Right lobe of liver (tissue), 6 donors: ENCODE measurements around the gene EPHA4. TPM values are rescaled to one million over a fixed set of nuclear protein-coding genes. Genes with fewer than 3 reads are reported as not detected.

ENCODE experiments used
- ATAC-seq, 4 donors: fragments of 200-7000 bp; cut with Tn5 transposase; one replicate each; pipeline ENCODE4 v1.9.1; 2020; ENCODE audit warnings: mild to moderate bottlenecking in 4 of 4, moderate library complexity in 4 of 4
- DNase-seq, 3 donors: peaks; one replicate each; pipeline ENCODE4 v3.0.0-alpha.2; 2020
- H3K27ac ChIP-seq, 3 donors: fragments of 200-600 bp; one replicate each; pipeline ENCODE4 v1.8.0; 2022
- H3K27me3 ChIP-seq, 2 donors: fragments of 200-600 bp; one replicate each; pipeline ENCODE4 v1.8.0; 2022
- H3K36me3 ChIP-seq, 4 donors: fragments of 200-600 bp; sonication (generic) in 1 of 4; one replicate each; pipeline versions ENCODE4 v1.5.1 to v1.8.0; 2017 to 2022; ENCODE audit warnings: control low read depth in 1 of 4
- H3K4me1 ChIP-seq, 4 donors: fragments of 200-600 bp; sonication (generic) in 1 of 4; one replicate each; pipeline versions ENCODE4 v1.5.1 to v1.8.0; 2017 to 2022; ENCODE audit warnings: control low read depth in 1 of 4
- H3K4me3 ChIP-seq, 3 donors: fragments of 200-600 bp; one replicate each; pipeline ENCODE4 v1.8.0; 2022
- H3K9me3 ChIP-seq, 4 donors: fragments of 200-600 bp; sonication (generic) in 1 of 4; one replicate each; pipeline versions ENCODE4 v1.5.1 to v1.8.0; 2017 to 2022; ENCODE audit warnings: control low read depth in 1 of 4
- POLR2A ChIP-seq: fragments of 450-650 bp; IDR thresholded peaks from one replicate; pipeline ENCODE4 v1.6.1; 2017; ENCODE audit warnings: antibody characterized with exemption, mild to moderate bottlenecking
- WGBS: methylation state at CpG from one replicate; pipeline ENCODE4 v1.1.6; 2018; ENCODE audit warnings: low coverage, low lambda C conversion rate; ENCODE audit not compliant: insufficient coverage; ENCODE audit errors: missing lambda C conversion rate; 5-methylcytosine and 5-hydroxymethylcytosine counted together
- intact Hi-C, 2 donors: fragments of 100-400 bp; cut with DNase I; formaldehyde crosslinking; loops; one replicate each; pipeline versions ENCODE4 v1.11.2 to v1.14.1; 2022
- total RNA-seq, 6 experiments: library from RNA; depleted of rRNA in 2 of 6; stranded (reverse); fragments of >200 nt in 2 of 6; fragmentation: NEBNext Ultra II Directional in 3 of 6; extraction: Animal tissue kit (Norgen Biotek cat#: 25700) in 3 of 6; gene quantifications; one replicate each; pipeline versions ENCODE4 v1.1.0 to v1.2.4, GENCODE V29; 2016 to 2023
- TF ChIP-seq, protein P1 (sequence below), 4 donors: fragments of 200-600 bp in 3 of 4; fragments of 450-650 bp in 1 of 4; IDR thresholded peaks; one replicate each; pipeline versions ENCODE4 v1.5.1 to v1.8.0; 2016 to 2022; ENCODE audit warnings: antibody characterized with exemption in 4 of 4, mild to moderate bottlenecking in 2 of 4
- donor health status: DM: no; HTN: yes; CAD: no.
- donor health status: DM: no; HTN: no; CAD: no.
- donor health status: DM: no; HTN: no; CAD: no.
- donor health status: DM: no; HTN: yes; CAD: no.
- donor health status: DM: no; HTN: yes; CAD: no.

Gene EPHA4
- total RNA-seq, 6 experiments from 2014 or later: 0.61 to 2.9 (median 1.0) TPM

DNA sequence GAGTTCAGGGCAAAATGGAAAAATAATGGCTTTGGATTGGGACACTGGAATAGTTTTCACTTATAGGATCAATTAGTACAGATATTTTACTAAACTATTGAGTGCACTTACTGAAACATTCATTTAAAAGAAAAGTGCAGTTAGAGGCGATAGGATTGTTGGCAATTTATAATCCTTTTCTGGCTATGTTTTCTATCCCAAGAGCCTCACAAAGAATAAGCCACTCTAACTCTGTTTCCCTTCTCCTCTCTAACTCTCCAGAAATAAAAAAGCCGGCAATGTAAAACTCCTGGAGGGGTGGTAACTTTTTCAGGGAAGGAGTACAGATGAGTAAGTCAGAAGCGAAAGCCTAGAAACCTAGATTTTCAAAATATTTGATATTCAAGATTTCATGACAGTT lies 91.3 kb downstream of the EPHA4 start:
- no peaks in the 10 kb centered on the region for H3K4me1 ChIP-seq
- H3K27ac ChIP-seq: no peak overlapping the region
- no peak for DNase-seq
- no peaks in the 10 kb centered on the region for H3K9me3 ChIP-seq
- intact Hi-C loops: no loop called here
- no peak overlapping the region for H3K4me3 ChIP-seq
- no peaks in the 10 kb centered on the region for H3K36me3 ChIP-seq
- 83% methylated on average over 3 of the region's 3 CpGs for WGBS
- H3K27me3 ChIP-seq: no peaks in the 10 kb centered on the region
- no peak for ATAC-seq
- TF ChIP-seq, protein P1, sequence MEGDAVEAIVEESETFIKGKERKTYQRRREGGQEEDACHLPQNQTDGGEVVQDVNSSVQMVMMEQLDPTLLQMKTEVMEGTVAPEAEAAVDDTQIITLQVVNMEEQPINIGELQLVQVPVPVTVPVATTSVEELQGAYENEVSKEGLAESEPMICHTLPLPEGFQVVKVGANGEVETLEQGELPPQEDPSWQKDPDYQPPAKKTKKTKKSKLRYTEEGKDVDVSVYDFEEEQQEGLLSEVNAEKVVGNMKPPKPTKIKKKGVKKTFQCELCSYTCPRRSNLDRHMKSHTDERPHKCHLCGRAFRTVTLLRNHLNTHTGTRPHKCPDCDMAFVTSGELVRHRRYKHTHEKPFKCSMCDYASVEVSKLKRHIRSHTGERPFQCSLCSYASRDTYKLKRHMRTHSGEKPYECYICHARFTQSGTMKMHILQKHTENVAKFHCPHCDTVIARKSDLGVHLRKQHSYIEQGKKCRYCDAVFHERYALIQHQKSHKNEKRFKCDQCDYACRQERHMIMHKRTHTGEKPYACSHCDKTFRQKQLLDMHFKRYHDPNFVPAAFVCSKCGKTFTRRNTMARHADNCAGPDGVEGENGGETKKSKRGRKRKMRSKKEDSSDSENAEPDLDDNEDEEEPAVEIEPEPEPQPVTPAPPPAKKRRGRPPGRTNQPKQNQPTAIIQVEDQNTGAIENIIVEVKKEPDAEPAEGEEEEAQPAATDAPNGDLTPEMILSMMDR (IDR thresholded peaks at IDR 0.05): no peak
- TF ChIP-seq POLR2A: no peak

DNA sequence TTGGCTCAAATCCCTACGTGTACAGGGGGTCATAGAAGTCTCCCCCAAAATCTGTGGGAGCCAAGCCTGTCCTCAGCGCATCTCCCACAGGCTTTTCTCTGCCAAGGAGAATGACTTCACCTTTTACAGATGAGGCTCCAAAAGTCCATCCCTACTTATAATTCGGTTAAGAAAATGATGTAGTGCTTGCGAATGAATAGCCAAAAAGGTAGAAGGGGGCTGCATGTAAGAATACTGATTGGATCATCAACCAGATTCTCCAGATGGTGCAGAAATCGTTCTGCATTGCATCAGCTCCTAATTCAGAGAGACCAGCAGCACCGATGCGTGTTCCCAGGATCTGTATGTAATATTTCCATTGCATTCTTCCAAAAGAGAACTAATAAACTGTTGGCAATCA lies 91.9 kb downstream of the EPHA4 start:
- Histone ChIP-seq H3K4me1 (no peaks in the 10 kb centered on the region), H3K4me3 (no peak overlapping the region), H3K9me3 (no peaks in the 10 kb centered on the region), H3K27me3 (no peaks in the 10 kb centered on the region), H3K27ac (no peak overlapping the region), H3K36me3 (no peaks in the 10 kb centered on the region)
- ATAC-seq: no peak
- intact Hi-C loops: no loop called here
- no peak for TF ChIP-seq POLR2A
- TF ChIP-seq, protein P1 (IDR thresholded peaks at IDR 0.05): no peak
- no peak for DNase-seq
- 58% methylated on average over 5 of the region's 7 CpGs for WGBS

DNA sequence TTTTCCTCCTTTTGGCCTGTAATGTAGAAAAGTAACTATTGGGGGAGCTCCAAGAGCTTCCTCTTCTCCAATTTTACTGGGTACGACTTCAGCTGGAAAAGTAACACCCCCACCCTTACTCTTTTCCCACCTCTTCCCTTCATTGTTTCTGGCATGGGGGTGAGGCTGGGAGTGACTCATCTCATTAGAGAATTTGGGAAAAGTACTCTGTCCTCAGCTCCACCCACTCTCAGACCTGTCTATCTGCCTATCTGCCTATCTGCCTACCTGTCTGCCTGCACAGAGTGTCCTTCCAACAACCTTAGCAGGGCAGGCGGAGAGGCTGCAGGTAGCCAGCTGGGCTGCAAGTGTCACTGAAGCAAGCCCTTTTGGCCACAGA lies 93.6 kb downstream of the EPHA4 start:
- DNase-seq (no peak), ATAC-seq (no peak)
- intact Hi-C loops: no loop called here
- Histone ChIP-seq H3K27me3 (no peaks in the 10 kb centered on the region), H3K36me3 (no peaks in the 10 kb centered on the region), H3K4me1 (no peaks in the 10 kb centered on the region), H3K9me3 (no peaks in the 10 kb centered on the region), H3K4me3 (no peak overlapping the region), H3K27ac (no peak overlapping the region)
- TF ChIP-seq POLR2A: no peak
- TF ChIP-seq, protein P1 (IDR thresholded peaks at IDR 0.05): no peak
- WGBS: 46% methylated on average over 2 of the region's 2 CpGs

DNA sequence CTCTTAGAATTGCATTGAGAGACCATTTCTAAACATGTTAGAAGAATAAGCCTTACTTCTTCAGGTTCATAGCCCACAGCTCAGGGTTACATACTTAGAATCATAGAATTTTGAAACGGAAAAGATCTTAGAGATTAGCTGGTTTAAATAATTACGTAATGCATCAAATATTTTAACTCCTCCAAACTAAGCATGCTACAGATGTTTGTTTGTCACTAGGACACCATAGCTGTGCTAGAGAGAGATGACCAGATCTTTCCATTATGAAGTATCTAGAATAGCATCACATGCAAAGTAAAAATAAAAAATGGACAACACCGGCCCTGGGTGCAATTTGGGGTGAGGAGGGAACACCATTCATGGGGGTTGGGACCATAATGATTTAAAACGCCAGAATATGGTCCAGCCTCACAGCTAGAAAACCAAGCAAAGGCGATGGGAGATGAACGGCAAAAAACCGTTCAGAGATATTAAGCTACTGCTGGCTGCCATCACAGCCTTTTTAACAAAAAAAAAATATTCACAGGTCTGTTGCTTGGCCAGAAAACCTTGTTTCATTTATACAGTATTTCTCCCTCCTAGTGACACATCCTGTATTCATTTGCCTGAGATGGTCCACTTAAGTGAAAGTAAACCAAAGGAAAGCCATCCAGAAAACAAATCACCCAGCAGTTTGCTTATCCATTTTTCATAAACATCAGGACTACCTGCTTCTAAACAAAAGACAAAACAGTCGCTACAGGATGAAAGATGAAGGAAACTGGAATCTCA lies 94.2 kb downstream of the EPHA4 start:
- ATAC-seq: no peak
- H3K27ac ChIP-seq: no peak overlapping the region
- TF ChIP-seq, protein P1 (IDR thresholded peaks at IDR 0.05): no peak
- TF ChIP-seq POLR2A: no peak
- H3K9me3 ChIP-seq: no peaks in the 10 kb centered on the region
- intact Hi-C loops: no loop called here
- 72% methylated on average over 8 of the region's 8 CpGs for WGBS
- no peaks in the 10 kb centered on the region for H3K36me3 ChIP-seq
- DNase-seq: no peak
- no peaks in the 10 kb centered on the region for H3K4me1 ChIP-seq
- no peak overlapping the region for H3K4me3 ChIP-seq
- no peaks in the 10 kb centered on the region for H3K27me3 ChIP-seq
